Glomerular visceral epithelial cell (primary cell): ENCODE measurements around the gene PARVB.

Source experiments
- DNase-seq: peaks from one replicate; pipeline ENCODE4 v3.0.0-alpha.2; 2016; ENCODE audit errors: extremely low spot score

The PARVB gene

DNA sequence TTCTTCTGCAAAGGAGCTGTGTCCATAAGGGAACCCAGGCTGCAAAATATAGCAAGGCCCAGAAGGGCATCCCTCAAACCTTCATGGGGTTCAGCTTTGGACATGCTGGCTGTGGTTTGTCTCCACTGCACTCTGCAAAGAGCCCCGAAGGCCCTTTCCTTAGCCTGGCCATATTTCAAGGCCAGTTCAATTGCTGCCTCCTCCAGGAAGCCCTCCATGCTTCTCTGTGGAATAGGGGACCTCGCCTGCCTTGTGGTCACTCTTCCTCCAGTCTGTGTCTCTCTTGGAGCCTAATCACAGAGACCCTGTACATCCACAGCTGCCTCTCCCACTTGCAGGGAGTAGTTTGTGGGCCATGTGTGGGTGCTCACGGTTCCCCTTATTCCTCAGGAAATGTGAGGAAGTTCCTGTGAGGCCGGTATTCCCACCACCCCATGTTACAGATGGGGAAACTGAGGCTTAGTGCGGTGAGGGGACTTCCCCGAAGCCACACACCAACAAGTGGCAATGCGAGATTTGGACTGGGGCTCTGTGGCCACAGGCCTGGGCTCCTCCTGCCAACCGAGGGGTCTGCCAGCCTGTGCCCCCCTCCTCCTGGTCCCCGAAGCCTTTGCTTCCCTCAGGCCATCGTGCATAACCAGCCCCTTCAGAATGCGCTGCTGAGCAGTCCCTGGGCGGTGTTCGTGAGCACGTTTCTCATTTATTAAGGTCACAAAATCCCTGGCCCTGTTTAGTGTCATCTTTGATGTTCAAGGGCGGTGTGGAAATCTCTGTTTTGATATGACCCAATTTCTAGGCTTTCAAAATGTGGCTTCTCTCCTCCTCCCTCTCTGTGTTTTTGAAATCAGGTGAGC lies 65.8 kb downstream of the PARVB start:
- no peak for DNase-seq

DNA sequence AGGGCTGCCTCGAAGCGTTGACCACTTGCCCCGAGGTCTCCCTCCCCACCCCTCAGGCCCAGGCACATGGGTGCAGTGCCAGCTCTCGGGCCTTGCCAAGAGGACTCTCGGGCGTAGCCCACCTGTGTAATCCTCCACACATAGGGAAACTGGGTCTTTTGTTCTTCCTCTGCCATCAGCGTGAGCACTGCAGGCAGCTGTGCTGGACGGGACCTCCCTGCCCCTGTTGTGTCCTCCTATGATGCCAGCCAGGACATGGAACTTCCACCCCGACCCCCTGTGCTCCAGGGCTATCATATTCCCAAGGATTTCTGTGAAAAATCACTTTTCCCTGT lies 66.4 kb downstream of the PARVB start:
- no peak for DNase-seq

DNA sequence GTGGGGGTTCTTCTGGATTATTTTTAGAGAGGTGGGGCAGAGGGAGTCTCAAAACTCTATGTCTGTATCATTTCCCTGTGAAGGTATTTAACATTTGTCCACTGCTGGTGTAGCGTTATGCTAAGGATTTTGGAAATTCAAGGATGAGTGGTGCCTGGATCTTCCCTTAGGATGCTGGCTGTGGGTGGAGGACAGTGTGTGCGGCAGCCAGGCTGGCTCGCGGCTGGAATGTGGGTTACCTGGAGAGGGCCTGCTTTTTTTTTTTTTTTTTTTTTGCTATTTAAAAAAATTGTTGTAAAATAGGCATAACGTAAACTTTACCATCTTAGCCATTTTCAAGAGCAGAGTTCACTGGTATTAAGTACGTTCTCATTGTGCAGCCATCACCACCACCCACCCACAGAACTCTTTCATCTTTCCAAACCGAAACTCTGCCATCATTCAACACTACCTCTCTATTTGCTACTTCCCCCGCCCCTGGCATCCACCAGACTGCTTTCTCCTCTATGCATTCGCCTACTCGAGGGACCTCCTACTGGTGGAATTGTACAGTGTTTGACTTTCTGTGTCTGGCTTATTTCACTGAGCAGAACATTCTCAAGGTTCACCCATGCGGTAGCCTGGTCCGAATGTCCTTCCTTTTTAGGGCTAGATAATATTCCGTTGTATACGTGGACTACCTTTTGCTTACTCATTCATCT lies 67.1 kb downstream of the PARVB start:
- no peak for DNase-seq

DNA sequence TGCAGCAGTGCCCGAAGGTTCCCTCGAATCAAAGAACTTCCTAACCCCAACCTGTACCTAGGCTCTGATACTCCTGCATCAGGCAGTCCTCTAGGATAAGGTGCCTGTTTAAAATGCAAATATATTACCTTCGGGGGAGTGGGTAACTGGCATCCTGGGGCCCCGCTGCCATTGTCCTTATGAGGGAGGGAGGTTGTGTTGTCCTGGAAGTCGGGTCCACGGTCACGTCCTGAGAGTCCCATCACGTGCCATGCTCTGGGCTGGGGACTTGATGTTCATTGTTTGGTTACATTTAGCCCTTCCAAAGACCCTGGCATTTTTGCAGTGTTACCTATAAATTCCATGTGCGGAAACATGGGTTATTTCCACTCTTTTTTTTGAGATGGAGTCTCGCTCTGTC lies 67.6 kb downstream of the PARVB start:
- DNase-seq = no peak

DNA sequence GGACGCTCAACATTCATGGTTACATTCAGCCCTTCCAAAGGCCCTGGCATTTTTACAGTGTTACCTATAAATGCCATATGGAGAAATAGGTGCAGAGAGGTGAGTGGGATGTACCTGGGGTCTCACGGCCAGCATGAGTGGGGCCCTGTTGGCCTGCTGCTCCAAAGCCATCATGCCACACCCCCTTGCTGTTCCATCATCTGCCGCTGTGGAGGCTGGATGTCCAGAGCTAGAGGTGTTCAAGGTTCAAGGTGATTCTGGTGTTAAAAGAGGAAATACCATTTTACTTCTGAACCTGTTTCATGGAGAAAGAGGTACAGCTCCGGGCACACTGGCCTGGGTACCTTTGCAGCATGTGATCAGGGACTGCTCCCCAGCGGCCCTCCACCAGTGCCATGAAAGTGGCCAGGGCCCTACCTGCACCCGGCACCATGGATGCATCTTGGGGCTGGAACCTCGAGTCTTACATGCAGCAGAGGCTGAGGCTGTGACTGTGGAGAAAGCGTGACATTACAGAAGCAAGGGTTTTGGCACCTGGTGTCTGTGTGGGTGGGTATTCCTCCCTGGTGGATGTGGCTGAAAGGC lies 68.6 kb downstream of the PARVB start:
- no peak for DNase-seq

DNA sequence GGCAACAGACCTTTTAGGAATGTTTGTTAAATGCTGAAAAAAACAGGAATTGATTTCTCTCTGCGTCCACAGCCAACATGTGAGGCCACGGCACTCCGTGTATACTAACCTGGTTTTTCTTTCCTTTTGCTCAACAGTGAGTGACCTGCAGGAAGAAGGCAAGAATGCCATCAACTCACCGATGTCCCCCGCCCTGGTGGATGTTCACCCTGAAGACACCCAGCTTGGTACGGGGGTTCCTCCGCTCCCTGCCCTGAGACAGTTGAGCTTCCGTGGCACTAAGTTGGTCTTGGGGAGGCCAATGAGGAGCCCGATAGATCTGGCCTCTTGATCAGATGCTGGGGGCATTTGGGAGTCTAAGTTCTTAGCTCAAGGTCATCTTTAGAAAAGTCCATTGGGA lies 69.7 kb downstream of the PARVB start:
- DNase-seq = no peak

DNA sequence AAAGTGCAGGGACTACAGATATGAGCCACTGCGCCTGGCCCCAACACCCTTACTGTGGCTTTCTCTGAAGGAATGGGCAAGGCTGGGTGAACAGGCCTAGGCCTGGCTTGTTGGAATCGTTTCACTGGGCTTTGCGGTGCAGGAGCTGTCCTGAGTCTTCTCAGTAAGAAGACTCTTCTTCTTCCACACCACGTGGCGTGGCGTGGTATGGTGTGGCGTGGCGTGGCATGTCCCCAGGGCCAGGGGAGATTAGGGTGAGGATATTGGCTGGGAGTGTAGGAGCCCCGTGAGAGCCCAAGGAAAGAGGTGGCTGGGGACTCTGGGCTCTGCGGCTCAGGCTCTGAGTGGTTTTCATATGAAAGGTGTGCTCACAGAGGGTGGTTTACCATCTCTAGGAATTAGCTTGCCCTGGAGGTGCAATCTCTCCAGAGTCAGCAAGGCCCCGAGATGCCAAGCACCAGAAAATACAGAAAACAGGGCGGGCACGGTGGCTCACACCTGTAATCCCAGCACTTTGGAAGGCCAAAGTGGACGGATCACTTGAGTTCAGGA lies 70.7 kb downstream of the PARVB start:
- DNase-seq = no peak

DNA sequence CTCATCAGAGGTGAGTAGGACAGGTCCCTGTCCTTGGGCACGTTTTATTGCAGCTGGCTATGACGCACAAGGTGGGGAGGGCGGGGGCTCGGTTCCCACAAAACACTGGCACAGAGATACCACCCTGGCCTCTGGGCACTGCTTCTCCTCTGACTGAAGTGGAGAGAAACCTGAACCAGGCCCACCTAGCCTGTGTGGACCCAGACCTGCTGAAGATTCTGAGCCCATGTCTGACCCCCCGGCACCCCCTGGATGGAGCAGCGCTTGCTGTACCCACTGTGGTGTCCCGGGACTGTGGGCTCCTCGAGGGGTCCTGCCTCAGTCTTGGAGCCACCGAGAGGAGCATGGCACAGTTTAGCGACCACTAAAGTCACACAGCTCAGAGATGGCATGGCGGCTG lies 72.6 kb downstream of the PARVB start:
- no peak for DNase-seq

DNA sequence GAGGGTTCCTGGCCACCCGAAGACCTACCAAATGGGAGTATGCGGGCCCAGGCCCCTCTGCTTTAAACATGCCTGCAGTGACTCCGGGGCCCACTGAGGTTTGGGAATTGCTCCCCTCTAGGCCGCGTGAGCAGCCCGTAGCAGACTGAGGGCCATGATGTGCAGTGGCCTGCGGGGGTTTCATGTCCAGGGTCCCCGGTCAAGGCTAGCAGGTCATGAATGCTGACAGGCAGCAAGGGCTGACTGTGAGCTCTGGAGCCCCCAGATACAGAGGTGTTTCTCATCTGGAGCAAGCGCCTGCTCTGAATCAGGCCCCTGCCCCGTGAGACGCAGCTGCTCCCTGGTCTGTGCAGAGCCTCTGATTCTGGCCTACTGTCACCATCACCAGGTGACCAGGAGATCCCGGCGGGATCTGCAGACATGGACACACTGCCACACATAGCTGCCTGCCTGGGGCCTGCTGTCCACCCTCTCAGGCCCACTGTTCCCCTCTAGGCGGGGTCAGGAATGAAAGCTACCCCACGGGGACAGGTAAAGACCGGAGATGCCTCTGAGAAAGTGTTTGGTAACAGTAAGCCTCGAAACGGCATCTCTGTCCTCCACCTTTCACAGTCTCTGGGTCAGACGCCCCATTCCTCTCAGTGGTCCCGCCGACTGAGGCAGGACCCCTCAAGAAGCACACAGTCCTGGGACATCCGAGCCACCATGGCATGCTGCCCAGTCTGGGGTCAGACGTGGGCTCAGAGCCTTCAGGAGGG lies 73.3 kb downstream of the PARVB start:
- no peak for DNase-seq

DNA sequence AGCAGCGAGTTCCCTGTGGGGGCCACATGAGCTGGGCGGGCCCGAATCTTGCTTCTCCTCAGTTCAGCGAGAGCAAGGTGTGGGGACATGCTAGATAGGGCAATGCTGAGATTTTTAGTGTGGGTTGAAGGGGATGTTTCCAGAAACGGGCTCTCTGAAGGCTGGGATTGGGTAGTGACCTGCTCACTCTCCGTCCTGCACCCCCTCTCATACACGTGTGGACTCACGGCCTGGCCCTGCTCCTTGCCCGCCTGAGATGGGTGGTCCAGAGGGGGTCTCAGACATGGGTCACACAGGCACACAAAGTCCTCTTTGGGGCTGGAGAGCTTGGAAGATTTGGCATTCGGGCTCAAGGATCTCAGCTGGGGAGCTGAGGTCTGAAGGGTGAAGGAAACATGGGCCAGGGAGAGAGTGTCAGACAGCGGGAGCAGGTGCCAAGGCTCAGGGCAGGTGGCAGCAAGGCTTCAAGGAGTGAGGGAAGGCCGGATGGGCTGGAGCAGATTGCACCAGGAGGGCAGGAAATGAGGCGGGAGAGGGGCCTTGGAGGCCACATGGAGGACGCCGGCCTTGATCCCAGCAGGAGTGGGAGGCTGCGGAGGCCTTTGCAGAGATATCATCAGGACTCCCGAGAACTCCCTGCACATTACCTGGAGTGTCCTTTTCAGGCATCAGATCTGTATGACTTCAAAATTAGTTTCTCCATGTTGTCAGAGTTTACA lies 74.1 kb downstream of the PARVB start:
- no peak for DNase-seq

DNA sequence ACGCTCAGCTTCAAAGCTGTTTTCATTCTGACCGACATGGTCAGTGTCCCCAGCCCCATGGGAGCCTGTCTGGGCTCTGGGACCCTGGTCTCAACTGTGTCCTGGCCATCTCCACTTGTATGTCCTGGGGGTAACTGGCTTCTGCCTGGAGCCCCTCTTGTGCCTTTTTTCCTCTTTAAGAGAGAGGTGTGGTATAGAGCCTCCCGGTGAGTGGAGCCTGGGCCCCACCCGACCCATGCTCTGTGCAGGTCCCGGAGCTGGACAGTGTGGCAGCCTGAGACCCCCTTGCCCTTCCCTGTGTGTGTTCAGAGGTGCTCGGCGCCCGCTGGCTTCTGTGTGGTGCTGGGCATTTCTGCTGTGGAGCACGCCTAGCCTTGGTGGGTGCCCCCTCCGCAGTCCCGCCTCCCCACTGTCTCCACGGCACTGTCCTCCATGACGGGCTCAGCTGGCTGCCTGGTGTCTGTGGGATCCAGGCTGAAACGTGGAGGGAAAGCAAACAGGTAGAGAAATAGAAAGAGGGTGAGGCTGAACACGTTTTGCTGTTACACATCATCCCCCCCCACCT lies 74.9 kb downstream of the PARVB start:
- DNase-seq = no peak

DNA sequence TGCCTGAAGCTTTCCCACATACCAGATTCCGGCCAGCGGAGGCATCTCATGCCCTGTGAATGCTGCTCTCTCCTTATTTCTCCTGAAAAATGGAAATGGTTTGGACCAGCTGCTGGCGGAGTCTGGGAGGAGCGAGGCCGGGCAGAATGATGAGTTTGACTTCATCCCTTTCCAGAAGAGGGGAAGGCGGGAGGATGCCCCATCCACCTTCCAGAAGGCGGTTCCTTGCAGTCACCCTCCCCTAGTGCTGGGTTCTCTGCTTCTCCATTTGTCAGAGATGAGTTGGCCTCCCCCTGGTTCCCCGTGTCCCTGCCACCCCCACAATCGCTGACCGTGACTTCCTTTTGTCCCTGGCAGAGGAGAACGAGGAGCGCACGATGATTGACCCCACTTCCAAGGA lies 75.6 kb downstream of the PARVB start:
- DNase-seq = no peak

DNA sequence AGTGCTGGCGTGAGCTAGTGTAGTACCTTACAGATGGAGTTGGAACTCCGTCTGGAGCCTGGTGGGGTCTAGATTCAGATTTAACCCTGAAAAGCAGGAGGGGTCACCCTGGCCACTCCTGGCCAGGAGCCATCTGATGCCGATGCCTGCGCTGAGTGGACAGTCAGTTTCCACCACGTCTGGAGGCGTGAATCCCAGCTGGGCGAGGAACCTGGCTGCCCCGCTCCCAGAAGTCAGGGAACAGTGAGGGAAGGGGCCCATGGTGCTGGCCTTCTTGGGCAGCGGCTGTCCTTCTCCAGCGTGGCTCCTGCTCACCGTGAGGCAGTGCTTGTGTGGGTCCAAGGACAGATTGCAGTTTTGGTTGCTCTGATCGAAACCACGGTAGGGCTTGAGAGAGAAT lies 76.3 kb downstream of the PARVB start:
- no peak for DNase-seq

DNA sequence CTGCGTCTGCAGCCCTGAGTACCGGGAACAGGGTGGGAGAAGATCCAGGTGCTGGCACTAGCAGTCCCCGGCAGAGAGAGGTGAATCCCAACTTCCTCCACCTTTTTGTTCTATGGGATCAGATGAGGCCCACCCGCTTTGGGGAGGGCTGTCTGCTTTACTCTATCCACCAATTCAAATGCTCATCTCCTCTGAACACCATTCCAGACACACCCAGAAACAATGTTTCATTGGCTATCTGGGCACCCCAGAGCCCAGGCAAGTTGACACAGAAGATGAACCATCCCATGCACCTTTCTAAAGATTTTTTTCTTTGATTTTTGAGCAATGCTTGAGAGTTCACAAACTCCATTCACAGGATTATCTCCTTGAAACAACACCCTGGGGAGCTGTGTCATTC lies 78.0 kb downstream of the PARVB start:
- no peak for DNase-seq

DNA sequence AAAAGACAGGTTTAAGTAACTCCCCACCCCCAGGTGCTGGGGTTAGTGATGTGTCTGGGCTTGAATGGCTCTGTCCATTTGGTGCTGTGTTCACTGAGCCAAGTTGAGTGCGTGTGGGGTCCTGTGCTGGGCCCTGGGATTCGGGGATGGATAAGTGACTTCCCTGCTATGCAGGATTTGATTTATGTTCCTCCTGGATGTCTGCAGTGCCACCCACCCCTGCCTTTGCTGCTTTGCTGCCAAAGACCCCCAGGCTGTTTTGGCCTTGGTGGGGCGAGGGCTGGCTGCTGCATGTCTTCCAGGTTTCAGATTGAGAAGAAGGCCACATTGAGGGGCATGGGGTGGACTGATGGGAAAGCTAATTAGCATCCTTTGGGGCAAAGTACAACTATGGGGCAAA lies 78.8 kb downstream of the PARVB start:
- DNase-seq = no peak

DNA sequence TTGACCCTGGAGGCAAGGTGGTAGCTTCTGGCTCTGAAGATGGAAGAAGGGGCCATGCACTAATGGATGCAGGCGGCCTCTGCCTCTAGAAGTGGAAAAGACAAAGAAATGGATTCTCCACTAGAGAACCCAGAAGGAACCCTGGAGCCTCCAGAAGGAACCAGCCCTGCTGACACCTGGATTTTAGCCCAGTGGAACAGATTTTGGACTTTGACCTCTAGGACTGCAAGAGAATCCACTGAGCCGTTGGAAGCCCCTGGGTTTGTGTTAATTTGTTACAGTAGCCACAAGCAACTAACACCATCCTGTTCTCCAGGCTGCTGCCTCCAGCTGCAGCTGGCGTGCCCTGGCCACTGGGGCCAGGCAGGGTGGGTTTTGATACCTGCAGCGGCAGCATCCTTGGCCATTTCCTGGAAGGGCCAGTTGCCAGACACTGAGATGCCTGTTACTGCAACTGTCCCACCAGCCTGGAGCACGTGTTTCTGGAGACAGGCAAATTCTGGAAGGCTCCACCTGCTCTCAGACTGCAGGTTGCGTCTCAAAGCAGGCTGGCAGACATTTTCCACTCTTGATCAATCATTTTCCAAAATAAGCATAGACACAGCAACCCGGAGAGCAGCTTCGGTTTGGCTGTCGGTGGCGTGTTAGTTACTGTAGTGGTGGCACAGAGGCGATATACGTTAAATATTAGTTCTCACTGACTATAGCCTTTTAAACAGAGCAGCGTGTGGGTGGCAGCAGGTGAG lies 79.8 kb downstream of the PARVB start:
- DNase-seq = no peak

DNA sequence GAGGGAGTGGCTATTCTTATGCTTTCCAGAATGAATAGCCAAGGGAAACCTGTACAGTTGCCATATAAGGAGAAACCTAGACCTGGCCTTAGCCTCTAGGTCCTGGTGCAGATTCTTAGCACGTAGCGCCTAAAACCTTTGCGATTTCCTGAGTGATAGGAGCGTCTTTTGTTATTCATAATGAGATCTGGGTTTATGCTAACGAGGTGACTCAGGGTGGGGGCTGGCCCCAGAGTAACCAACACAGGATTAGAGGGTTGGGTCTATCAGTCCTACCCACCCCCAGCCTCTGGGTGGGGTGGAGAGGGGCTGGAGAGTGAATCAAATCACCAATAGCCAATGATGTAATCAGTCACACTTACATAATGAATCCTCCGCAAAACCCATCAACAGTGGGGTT lies 83.2 kb downstream of the PARVB start:
- DNase-seq = no peak

DNA sequence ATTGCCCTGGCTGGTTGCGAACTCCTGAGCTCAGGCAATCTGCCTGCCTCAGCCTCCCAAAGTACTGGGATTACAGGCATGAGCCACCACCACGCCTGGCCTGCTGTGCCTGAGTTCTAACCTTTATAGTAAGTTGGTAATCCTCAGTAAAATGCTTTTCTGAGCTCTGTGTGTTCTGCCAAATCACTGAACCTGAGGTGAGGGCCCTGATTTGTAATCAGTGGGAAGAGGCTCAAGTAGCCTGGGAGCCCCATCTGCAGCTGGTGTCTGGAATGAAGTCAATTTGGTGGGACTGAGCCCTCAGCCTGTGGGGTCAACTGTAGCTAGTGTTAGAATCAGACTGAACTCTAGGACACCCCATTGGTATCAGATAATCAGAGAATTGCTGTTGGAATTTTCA lies 84.0 kb downstream of the PARVB start:
- no peak for DNase-seq

DNA sequence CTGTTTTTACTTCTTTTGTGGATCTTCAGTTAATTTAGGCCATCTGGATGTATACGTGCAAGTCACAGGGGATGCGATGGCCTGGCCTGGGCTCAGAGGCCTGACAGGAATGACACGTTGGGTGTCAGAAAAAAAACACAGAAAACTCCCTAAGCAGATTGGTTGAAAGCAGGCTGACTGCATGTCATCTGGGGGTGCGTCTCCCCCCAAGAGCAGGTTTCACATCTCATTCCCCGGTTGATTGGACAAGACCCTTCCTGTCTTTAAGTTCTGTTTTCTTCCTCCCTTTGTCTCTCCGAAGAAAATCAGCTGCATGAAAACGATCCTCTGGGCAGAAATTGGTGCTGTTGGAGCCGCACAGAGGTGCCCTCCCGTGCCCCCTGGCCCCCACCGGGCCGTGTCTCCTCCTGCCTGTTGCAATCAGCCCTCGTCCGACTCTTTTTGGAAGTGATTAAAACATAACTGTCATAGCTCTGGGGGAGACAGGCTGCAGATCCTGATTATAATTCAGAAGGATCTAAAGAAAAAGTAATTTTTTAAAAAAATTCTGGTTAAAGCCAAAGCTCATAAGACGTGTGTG lies 84.8 kb downstream of the PARVB start:
- DNase-seq = no peak

DNA sequence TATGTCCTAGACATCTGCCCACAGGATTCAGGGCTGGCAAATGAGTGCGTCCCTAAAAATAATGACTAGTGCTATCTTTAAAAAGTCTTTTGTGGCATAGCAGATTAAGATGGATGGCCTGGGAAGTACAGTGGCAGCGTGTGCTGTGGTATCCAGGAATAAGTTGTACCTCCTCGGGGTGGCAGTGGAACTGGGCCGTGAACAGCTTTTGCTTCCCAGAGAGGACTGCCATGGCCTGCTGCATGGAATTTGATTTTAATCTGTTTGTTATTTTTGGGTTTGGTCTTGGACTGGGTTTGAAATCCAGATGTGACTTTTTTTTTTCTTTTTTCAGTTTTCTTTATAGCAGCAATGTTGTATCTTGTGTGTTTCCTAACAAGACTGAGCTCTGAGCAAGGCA lies 85.3 kb downstream of the PARVB start:
- no peak for DNase-seq
